Fibroblast of lung (primary cell): ENCODE results near the gene TANGO2.

Experiments
- CTCF ChIP-seq, 2 donors: IDR thresholded peaks in 1 of 2; conservative IDR thresholded peaks in 1 of 2; 1 replicate in 1 of 2; 2 replicates in 1 of 2; pipeline ENCODE4 v1.5.1; 2011 to 2012; ENCODE audit warnings: low read length in 2 of 2, control low read depth in 1 of 2, inconsistent platforms in 1 of 2, low read depth in 1 of 2, mild to moderate bottlenecking in 1 of 2
- EZH2 ChIP-seq: IDR thresholded peaks from 2 replicates; pipeline ENCODE4 v1.5.1; 2012; ENCODE audit warnings: low read length, control low read depth, mild to moderate bottlenecking; ENCODE audit errors: missing control alignments

DNA sequence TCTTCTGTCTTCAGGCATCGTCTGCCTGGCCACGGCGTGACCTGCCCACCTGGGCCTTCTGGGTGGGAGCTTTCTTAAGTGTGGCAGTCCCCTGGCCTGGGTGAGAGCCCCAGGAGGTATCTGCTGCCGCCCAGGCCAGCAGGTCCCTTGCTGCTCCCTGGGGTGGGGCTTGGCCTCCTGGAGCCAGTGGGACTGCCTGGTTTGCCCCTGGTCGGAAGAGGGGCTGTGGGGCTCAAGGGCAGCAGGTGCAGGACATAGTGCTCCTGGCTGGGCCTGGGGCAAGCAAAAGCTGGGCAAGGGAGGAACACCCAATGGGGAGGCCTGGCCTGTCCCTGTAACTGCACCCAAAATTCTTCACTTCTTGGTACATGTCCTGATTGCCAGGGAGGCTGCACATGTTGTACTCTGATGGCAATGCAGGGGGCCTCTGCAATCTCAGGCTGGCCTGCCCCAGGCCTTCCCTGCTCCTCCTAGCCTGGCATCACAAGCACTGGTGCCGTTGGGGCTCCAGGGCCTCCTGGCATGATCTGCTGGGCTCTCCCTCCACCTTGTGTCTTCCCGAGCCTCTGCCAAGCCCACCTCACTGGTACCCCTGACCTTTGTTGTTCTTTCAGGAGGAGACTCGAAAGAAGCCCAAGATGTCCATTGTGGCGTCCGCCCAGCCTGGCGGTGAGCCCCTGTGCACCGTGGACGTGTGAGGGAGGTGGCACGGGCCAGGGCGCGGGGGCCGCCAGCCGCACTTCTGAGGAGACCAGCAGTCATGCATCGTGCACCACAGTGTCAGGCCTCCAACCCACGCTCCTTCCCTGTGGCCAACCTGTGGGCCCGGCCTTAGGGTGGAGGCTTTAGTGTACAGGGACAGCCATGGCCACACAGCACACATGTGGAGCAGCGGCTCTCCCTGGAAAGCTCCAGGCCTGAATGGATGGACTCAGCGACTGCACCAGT, 88.8 kb downstream of the TANGO2 start:
- TF ChIP-seq EZH2 (no peak), CTCF (conservative IDR thresholded peaks at IDR 0.05 in 1 of 2, IDR thresholded peaks at IDR 0.05 in 1 of 2; ENCODE audit: low read depth in 1 of 2, low read length in 2 of 2) (no peak)
